ENCODE measurements around the gene USP46.

The USP46 gene

GRCh38 chr4:52659001-52659721 lies at the start of gene USP46:
USP46 (minus strand) TSS chr4:52659301; CDS start chr4:52659150, 151 bp downstream.
- peak; percentile 45 to 46 for DNase-seq (ENCODE audit: low read depth in 2 of 2)

- no peak for DNase-seq (ENCODE audit: low read depth in 2 of 2)
Observed at GRCh38 chr4:52704661-52705060, 45.6 kb upstream of the USP46 start.

- no peak for DNase-seq (ENCODE audit: low read depth in 2 of 2)
Observed at GRCh38 chr4:52704133-52704532, 45.0 kb upstream of the USP46 start.

GRCh38 chr4:52701207-52701606 lies 42.1 kb upstream of the USP46 start:
- no peak for DNase-seq (ENCODE audit: low read depth in 2 of 2)

GRCh38 chr4:52694936-52695335 lies 35.8 kb upstream of the USP46 start:
- DNase-seq (ENCODE audit: low read depth in 2 of 2): no peak

GRCh38 chr4:52693492-52693891 lies 34.4 kb upstream of the USP46 start:
- DNase-seq (ENCODE audit: low read depth in 2 of 2): no peak

GRCh38 chr4:52689096-52689495 lies 30.0 kb upstream of the USP46 start:
- no peak for DNase-seq (ENCODE audit: low read depth in 2 of 2)

GRCh38 chr4:52687696-52688095 lies 28.6 kb upstream of the USP46 start:
- DNase-seq (ENCODE audit: low read depth in 2 of 2): no peak

- DNase-seq (ENCODE audit: low read depth in 2 of 2): no peak
Observed at GRCh38 chr4:52685316-52685715, 26.2 kb upstream of the USP46 start.

- no peak for DNase-seq (ENCODE audit: low read depth in 2 of 2)
Observed at GRCh38 chr4:52684896-52685295, 25.8 kb upstream of the USP46 start.

- no peak for DNase-seq (ENCODE audit: low read depth in 2 of 2)
Observed at GRCh38 chr4:52680381-52680780, 21.3 kb upstream of the USP46 start.

- no peak for DNase-seq (ENCODE audit: low read depth in 2 of 2)
Observed at GRCh38 chr4:52676536-52676935, 17.4 kb upstream of the USP46 start.

- DNase-seq (ENCODE audit: low read depth in 2 of 2): no peak
Observed at GRCh38 chr4:52675111-52675510, 16.0 kb upstream of the USP46 start.

- no peak for DNase-seq (ENCODE audit: low read depth in 2 of 2)
Observed at GRCh38 chr4:52670739-52671138, 11.6 kb upstream of the USP46 start.

- no peak for DNase-seq (ENCODE audit: low read depth in 2 of 2)
Observed at GRCh38 chr4:52670121-52670520, 11.0 kb upstream of the USP46 start.

- DNase-seq (ENCODE audit: low read depth in 2 of 2): no peak
Observed at GRCh38 chr4:52665592-52665991, 6.5 kb upstream of the USP46 start.

GRCh38 chr4:52664479-52664878 lies 5.4 kb upstream of the USP46 start:
- DNase-seq (ENCODE audit: low read depth in 2 of 2): no peak

- DNase-seq (ENCODE audit: low read depth in 2 of 2): no peak
Observed at GRCh38 chr4:52661966-52662690, 3.0 kb upstream of the USP46 start.

- DNase-seq (ENCODE audit: low read depth in 2 of 2): no peak
Observed at GRCh38 chr4:52660643-52661042, 1.5 kb upstream of the USP46 start.

- DNase-seq (ENCODE audit: low read depth in 2 of 2): no peak
Observed at GRCh38 chr4:52659722-52660261, 691 bp upstream of the USP46 start.

GRCh38 chr4:52658641-52659000 lies 480 bp downstream of the USP46 start:
- DNase-seq (ENCODE audit: low read depth in 2 of 2): no peak

GRCh38 chr4:52657618-52658501 lies 1.2 kb downstream of the USP46 start:
- DNase-seq (ENCODE audit: low read depth in 2 of 2): peak; percentile 25 to 39

Measured in fibroblast of skin of left biceps (primary cell).